ENCODE results near the gene ISL2.

DNA sequence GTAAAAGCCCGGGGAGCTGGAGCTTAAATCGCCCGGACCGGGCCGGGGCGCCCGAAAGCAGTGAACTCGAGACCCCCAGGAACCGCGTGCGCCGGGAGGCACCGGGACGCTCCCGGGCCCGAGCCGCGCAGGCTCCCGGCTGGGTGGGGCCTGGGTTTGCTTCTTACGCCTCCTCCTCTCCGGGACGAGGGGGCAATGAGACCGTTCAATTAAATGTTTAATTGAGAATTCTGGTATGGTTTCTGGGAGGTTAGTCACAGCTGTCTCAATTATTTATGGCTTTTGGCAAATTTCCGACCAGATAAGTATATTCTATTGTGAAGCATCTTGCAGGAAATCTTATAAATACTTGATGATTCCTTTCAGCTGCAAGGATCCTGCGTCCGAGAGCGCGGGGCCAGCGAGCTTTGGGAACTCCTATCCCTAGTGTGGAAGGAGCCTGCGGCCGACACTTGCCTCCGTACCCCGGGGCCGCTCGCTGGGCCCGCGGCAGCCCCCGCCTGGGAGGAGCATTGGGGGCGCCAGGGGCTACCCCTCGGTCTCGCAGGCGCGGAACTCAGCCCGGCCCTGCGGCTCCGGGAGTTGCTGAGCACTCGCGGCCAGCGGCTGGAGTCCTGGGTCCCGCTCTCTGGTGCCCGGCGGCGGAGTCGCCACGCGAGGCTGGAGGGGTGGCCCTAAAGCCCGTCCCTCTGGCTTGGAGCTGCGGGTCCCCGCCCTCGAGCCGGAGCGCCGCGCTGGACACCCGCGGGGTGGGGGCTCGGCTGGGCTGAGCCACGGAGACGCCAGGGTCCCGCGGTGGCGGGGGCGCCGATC lies 10.3 kb downstream of the ISL2 start:
- TF ChIP-seq, protein P1, sequence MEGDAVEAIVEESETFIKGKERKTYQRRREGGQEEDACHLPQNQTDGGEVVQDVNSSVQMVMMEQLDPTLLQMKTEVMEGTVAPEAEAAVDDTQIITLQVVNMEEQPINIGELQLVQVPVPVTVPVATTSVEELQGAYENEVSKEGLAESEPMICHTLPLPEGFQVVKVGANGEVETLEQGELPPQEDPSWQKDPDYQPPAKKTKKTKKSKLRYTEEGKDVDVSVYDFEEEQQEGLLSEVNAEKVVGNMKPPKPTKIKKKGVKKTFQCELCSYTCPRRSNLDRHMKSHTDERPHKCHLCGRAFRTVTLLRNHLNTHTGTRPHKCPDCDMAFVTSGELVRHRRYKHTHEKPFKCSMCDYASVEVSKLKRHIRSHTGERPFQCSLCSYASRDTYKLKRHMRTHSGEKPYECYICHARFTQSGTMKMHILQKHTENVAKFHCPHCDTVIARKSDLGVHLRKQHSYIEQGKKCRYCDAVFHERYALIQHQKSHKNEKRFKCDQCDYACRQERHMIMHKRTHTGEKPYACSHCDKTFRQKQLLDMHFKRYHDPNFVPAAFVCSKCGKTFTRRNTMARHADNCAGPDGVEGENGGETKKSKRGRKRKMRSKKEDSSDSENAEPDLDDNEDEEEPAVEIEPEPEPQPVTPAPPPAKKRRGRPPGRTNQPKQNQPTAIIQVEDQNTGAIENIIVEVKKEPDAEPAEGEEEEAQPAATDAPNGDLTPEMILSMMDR (IDR thresholded peaks at IDR 0.05): no peak
- no peak for TF ChIP-seq POLR2A (IDR thresholded peaks at IDR 0.05)
